HL-60 (cell line): ENCODE data around the gene KIF3A.

Experiments used
- DNase-seq, 2 experiments: peaks; one replicate each; pipeline ENCODE4 v3.0.0-alpha.2; 2010 to 2020; ENCODE audit warnings: low read depth in 1 of 2, low spot score in 1 of 2
- H3K27ac ChIP-seq: fragments of 250-450 bp; sonication (Bioruptor Pico); replicated peaks from 2 replicates; pipeline ENCODE4 v1.5.1; 2020; ENCODE audit warnings: mild to moderate bottlenecking, moderate library complexity
- H3K27me3 ChIP-seq: fragments of 250-450 bp; sonication (Bioruptor Pico); 2 replicates; pipeline ENCODE4 v1.5.1; 2021; ENCODE audit warnings: mild to moderate bottlenecking, moderate library complexity; ENCODE audit not compliant: insufficient read depth, poor library complexity, severe bottlenecking
- H3K4me3 ChIP-seq: replicated peaks from 2 replicates; pipeline ENCODE4 v1.5.1; 2011; ENCODE audit warnings: mild to moderate bottlenecking, control low read depth, low read length; ENCODE audit not compliant: insufficient read depth
- CTCF ChIP-seq: IDR thresholded peaks from one replicate; pipeline ENCODE4 v1.5.1; 2011; ENCODE audit warnings: low read length, control low read depth, inconsistent platforms; ENCODE audit not compliant: insufficient read depth
- GABPA ChIP-seq: IDR thresholded peaks from 2 replicates; pipeline ENCODE4 v1.6.1; 2012; ENCODE audit warnings: low read depth
- POLR2AphosphoS5 ChIP-seq: IDR thresholded peaks from 2 replicates; pipeline ENCODE4 v1.6.1; 2012; ENCODE audit warnings: low read depth
- SPI1 ChIP-seq: IDR thresholded peaks from 2 replicates; pipeline ENCODE4 v1.6.1; 2012; ENCODE audit warnings: low read depth, mild to moderate bottlenecking, borderline replicate concordance
- TF ChIP-seq, protein P1 (sequence below): IDR thresholded peaks from 2 replicates; pipeline ENCODE4 v1.6.1; 2012; ENCODE audit warnings: low read depth; ENCODE audit not compliant: insufficient replicate concordance

KIF3A gene

DNA sequence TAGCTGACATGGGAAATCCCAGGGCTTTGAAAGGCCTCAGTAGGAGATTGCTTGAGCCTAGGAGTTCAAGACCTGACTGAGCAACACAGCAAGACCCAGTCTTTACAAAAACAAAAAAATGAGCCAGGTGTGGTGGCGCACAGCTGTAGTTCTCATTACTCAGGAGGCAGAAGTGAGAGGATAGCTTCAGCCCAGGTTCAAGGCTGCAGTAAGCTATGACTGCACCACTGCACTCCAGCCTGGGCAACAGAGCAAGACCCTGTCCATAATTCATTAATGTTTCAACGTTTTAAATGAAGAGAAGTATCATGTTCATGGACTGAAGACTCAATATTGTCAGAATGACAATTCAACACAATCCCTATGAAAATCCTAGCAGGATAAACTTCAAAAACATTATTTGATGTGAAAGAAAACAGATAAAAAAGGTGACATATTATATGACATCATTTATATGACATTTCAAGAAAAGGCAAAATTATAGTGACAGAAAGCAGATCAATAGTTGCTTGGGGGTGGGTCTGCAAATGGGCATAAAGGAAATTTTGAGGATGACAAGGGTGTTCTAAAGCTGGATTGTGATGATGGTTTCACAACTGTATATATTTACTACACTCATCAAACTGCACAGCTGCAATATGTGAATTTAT, 3.7 kb downstream of the KIF3A start:
- Histone ChIP-seq H3K27me3 (no peaks in the 10 kb centered on the region), H3K4me3 (no peak overlapping the region), H3K27ac (no peak overlapping the region)
- DNase-seq: no peak
- no peak for TF ChIP-seq POLR2AphosphoS5

GRCh38 chr5:132729896-132730295, 7.5 kb downstream of the KIF3A start:
- Histone ChIP-seq H3K27ac (no peak overlapping the region), H3K4me3 (no peak overlapping the region), H3K27me3 (no peaks in the 10 kb centered on the region)
- no peak for TF ChIP-seq SPI1
- DNase-seq: no peak

DNA sequence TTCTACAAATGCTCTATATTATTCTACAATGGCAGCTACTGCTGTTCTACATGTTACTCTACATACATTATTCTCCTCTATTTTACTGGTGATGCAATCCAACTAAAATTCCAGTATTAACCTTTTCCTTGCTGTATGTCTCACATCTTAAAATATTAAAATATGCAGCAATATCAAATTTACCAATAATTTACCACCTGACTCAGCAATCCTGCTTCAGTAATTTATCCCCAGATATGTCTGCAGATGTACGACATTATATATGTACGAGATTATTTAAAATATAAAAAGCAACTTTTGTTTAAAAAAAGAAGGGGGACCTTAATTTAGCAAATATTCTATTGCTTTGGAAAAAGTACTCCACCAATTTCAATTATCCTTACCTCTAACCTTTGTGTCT, 11.6 kb downstream of the KIF3A start:
- TF ChIP-seq CTCF (no peak), GABPA (no peak), SPI1 (no peak), POLR2AphosphoS5 (no peak)
- TF ChIP-seq, protein P1, sequence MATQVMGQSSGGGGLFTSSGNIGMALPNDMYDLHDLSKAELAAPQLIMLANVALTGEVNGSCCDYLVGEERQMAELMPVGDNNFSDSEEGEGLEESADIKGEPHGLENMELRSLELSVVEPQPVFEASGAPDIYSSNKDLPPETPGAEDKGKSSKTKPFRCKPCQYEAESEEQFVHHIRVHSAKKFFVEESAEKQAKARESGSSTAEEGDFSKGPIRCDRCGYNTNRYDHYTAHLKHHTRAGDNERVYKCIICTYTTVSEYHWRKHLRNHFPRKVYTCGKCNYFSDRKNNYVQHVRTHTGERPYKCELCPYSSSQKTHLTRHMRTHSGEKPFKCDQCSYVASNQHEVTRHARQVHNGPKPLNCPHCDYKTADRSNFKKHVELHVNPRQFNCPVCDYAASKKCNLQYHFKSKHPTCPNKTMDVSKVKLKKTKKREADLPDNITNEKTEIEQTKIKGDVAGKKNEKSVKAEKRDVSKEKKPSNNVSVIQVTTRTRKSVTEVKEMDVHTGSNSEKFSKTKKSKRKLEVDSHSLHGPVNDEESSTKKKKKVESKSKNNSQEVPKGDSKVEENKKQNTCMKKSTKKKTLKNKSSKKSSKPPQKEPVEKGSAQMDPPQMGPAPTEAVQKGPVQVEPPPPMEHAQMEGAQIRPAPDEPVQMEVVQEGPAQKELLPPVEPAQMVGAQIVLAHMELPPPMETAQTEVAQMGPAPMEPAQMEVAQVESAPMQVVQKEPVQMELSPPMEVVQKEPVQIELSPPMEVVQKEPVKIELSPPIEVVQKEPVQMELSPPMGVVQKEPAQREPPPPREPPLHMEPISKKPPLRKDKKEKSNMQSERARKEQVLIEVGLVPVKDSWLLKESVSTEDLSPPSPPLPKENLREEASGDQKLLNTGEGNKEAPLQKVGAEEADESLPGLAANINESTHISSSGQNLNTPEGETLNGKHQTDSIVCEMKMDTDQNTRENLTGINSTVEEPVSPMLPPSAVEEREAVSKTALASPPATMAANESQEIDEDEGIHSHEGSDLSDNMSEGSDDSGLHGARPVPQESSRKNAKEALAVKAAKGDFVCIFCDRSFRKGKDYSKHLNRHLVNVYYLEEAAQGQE: no peak
- DNase-seq: no peak
- H3K27me3 ChIP-seq: no peaks in the 10 kb centered on the region

DNA sequence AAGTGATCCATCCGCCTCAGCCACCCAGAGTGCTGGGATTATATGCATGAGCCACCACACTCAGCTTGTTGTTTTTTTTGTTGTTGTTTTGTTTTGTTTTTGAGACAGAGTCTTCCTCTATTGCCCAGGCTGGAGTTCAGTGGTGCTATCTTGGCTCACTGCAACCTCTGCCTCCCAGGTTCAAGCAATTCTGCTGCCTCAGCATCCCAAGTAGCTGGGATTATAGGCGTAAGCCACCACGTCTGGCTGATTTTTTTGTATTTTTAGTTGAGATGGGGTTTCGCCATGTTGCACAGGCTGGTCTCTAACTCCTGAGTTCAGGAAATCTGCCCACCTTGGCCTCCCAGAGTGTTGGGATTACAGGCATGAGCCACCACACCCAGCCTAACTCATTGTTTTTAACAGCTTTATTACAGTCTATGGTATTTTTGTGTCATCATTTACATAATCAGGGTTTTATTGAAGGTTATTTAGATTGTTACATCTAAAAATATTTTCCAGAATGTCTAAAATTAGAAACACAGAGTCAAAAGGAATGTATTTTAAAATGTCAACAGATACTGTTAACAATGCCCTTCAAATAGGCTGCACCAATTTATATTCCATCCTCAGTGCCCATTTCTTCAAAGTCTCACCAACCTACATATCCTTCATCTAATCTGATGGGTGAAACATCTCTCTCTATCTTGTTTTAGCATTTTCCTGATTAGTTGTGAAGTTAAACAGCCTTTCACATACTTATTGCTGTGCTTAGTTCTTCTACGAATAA, 18.6 kb downstream of the KIF3A start:
- H3K27ac ChIP-seq: no peak overlapping the region
- H3K4me3 ChIP-seq: no peak overlapping the region
- H3K27me3 ChIP-seq: no peaks in the 10 kb centered on the region
- TF ChIP-seq CTCF (no peak), SPI1 (no peak), GABPA (no peak), POLR2AphosphoS5 (no peak)
- TF ChIP-seq, protein P1: no peak
- DNase-seq: no peak

More for the DNA sequence above, 11.6 kb downstream of the KIF3A start:
- no peak overlapping the region for H3K4me3 ChIP-seq
- no peak overlapping the region for H3K27ac ChIP-seq
